HCT116 (cell line): ENCODE measurements around the gene SOCS4.

Source experiments
- CTCF ChIP-seq, 3 experiments: fragments of 200-600 bp in 1 of 3; sonication (generic) in 1 of 3; IDR thresholded peaks in 2 of 3; conservative IDR thresholded peaks in 1 of 3; 2 replicates each; pipeline ENCODE4 v1.5.1; 2012 to 2017; ENCODE audit warnings: low read depth in 2 of 3, low read length in 2 of 3, antibody characterized with exemption in 1 of 3, borderline replicate concordance in 1 of 3, control low read depth in 1 of 3, mild to moderate bottlenecking in 1 of 3, mixed read lengths in 1 of 3, mixed run types in 1 of 3, moderate library complexity in 1 of 3; ENCODE audit not compliant: insufficient read depth in 1 of 3
- EGR1 ChIP-seq: IDR thresholded peaks from 2 replicates; pipeline ENCODE4 v1.6.1; 2012; ENCODE audit warnings: low read depth
- EZH2 ChIP-seq: fragments of 200-600 bp; sonication (generic); IDR thresholded peaks from 2 replicates; pipeline ENCODE4 v1.6.1; 2017; ENCODE audit warnings: antibody characterized with exemption, mixed run types
- MAX ChIP-seq: IDR thresholded peaks from 2 replicates; pipeline ENCODE4 v1.6.1; 2012
- POLR2A ChIP-seq: IDR thresholded peaks from 2 replicates; pipeline ENCODE4 v1.7.0; 2011; ENCODE audit warnings: borderline replicate concordance; ENCODE audit not compliant: insufficient read depth, insufficient read length; ENCODE audit errors: extremely low read depth
- RAD21 ChIP-seq: IDR thresholded peaks from 2 replicates; pipeline ENCODE4 v1.6.1; 2012; ENCODE audit warnings: low read depth, mild to moderate bottlenecking
- SIN3A ChIP-seq: IDR thresholded peaks from 2 replicates; pipeline ENCODE4 v1.6.1; 2012; ENCODE audit warnings: low read depth
- SRF ChIP-seq: IDR thresholded peaks from 2 replicates; pipeline ENCODE4 v1.6.1; 2012; ENCODE audit warnings: low read depth
- YY1 ChIP-seq: IDR thresholded peaks from 2 replicates; pipeline ENCODE4 v1.6.1; 2011; ENCODE audit warnings: low read length, low read depth, moderate library complexity, mild to moderate bottlenecking; ENCODE audit not compliant: insufficient replicate concordance; ENCODE audit errors: extremely low read depth
- ZNF274 ChIP-seq: fragments of 200-500 bp; sonication (Bioruptor generic); IDR thresholded peaks from 2 replicates; pipeline ENCODE4 v1.6.1; 2014; ENCODE audit warnings: mild to moderate bottlenecking, low read depth, low read length, inconsistent platforms

GRCh38 chr14:55073856-55074255, 46.8 kb downstream of the SOCS4 start:
- TF ChIP-seq MAX (no peak), YY1 (no peak), RAD21 (no peak), CTCF (IDR thresholded peaks at IDR 0.05 in 2 of 3, conservative IDR thresholded peaks at IDR 0.05 in 1 of 3; ENCODE audit: borderline replicate concordance in 1 of 3, insufficient read depth in 1 of 3, low read depth in 2 of 3, low read length in 2 of 3) (no peak), EZH2 (no peak), SIN3A (no peak), POLR2A (no peak), EGR1 (no peak), SRF (no peak), ZNF274 (no peak)
